ENCODE measurements around the gene MACROD2. TPM values are rescaled to one million over a fixed set of nuclear protein-coding genes. Genes with fewer than 3 reads are reported as not detected.

The MACROD2 gene
- total and polyA plus RNA-seq, 2 of the 4 experiments (the other 2 are of a cell fraction) = not detected

GRCh38 chr20:14914633-14915032 is 919.3 kb downstream of the MACROD2 start:
- H2BK15ac ChIP-seq (ENCODE audit: low read depth, low read length) = no peak overlapping the region
- no peak overlapping the region for H3K4ac ChIP-seq (ENCODE audit: low read depth, low read length)
- H3K79me1 ChIP-seq (ENCODE audit: low read depth in 1 of 2, low read length in 2 of 2) = no peaks in the 10 kb centered on the region
- ChIA-PET CTCF (no interaction called here), POLR2A (ENCODE audit: unreplicated experiment) (no interaction called here)
- no peak overlapping the region for H3K18ac ChIP-seq (ENCODE audit: low read depth, low read length)
- no peak overlapping the region for H3K4me2 ChIP-seq (ENCODE audit: low read depth, low read length)
- no peak overlapping the region for H4K8ac ChIP-seq (ENCODE audit: low read depth in 2 of 2, low read length in 2 of 2)
- in situ Hi-C loops (cut with MboI; ENCODE audit: low sequenced_read_pairs) (no loop called here), dilution Hi-C loops (cut with HindIII; ENCODE audit: low sequenced_read_pairs, unreplicated experiment) (no loop called here), intact Hi-C loops (cut with micrococcal nuclease) (no loop called here)
- H3K9me1 ChIP-seq (ENCODE audit: insufficient read depth, low read length) = no peaks in the 10 kb centered on the region
- ATAC-seq (ENCODE audit: low read depth) = no peak
- no peak overlapping the region for H2AK5ac ChIP-seq (ENCODE audit: low read depth, low read length)
- H4K20me1 ChIP-seq (ENCODE audit: insufficient read depth, low read length) = no peaks in the 10 kb centered on the region
- BruUV-seq (replicated peaks) = no TSS peak
- no peak overlapping the region for H2AFZ ChIP-seq (replicated peaks; ENCODE audit: low read length, poor library complexity)
- no peak overlapping the region for H3K23ac ChIP-seq (ENCODE audit: low read depth, low read length)
- no peak overlapping the region for H2BK20ac ChIP-seq (ENCODE audit: low read depth, low read length)
- no peak overlapping the region for H2BK120ac ChIP-seq (ENCODE audit: low read depth, low read length)
- H3K56ac ChIP-seq (ENCODE audit: extremely low read depth, insufficient read depth, low read length) = no peak overlapping the region
- no peaks in the 10 kb centered on the region for H3K36me3 ChIP-seq (ENCODE audit: control insufficient read depth, insufficient read depth, low read length)
- no peak overlapping the region for H4K91ac ChIP-seq (ENCODE audit: insufficient read depth, low read depth, low read length)
- no peak for TF ChIP-seq RFX5 (IDR thresholded peaks at IDR 0.05; ENCODE audit: low read depth, low read length)
- no peak for TF ChIP-seq CEBPB (IDR thresholded peaks at IDR 0.05; ENCODE audit: low read depth, low read length)
- TF ChIP-seq BHLHE40 (IDR thresholded peaks at IDR 0.05; ENCODE audit: low read depth, low read length) = no peak
- no peak for TF ChIP-seq MAFK (IDR thresholded peaks at IDR 0.05; ENCODE audit: low read depth, low read length)
- H4K5ac ChIP-seq (ENCODE audit: low read depth, low read length) = no peak overlapping the region
- WGBS, 2 experiments (ENCODE audit: extremely low coverage in 2 of 2, insufficient read length in 1 of 2) = no CpG with 5 or more reads among the region's 2 CpGs
- peaks cover 2% of the 10 kb centered on the region; the same call in 1 of the 2 replicates for H3K9me3 ChIP-seq (ENCODE audit: control insufficient read depth, insufficient read depth, low read length)
- no peak overlapping the region for H3K9ac ChIP-seq (ENCODE audit: low read depth, low read length)
- H3K4me1 ChIP-seq (ENCODE audit: control insufficient read depth, insufficient read depth, low read length) = no peaks in the 10 kb centered on the region
- H2AK9ac ChIP-seq (replicated peaks; ENCODE audit: low read depth, low read length, poor library complexity) = no peak overlapping the region
- no peak overlapping the region for H3K4me3 ChIP-seq (ENCODE audit: insufficient read depth, low read depth, low read length)
- H2BK5ac ChIP-seq (ENCODE audit: low read depth, low read length, poor library complexity, severe bottlenecking) = no peak overlapping the region
- H3K27ac ChIP-seq (ENCODE audit: insufficient read depth, low read length) = no peak overlapping the region
- H3K14ac ChIP-seq (replicated peaks; ENCODE audit: low read depth, low read length) = no peak overlapping the region
- no peaks in the 10 kb centered on the region for H3K27me3 ChIP-seq (ENCODE audit: control insufficient read depth, insufficient read depth, low read length)
- DNase-seq = no peak

Data from IMR-90 (cell line).